ENCODE measurements around the gene BBS4.

BBS4 gene

DNA sequence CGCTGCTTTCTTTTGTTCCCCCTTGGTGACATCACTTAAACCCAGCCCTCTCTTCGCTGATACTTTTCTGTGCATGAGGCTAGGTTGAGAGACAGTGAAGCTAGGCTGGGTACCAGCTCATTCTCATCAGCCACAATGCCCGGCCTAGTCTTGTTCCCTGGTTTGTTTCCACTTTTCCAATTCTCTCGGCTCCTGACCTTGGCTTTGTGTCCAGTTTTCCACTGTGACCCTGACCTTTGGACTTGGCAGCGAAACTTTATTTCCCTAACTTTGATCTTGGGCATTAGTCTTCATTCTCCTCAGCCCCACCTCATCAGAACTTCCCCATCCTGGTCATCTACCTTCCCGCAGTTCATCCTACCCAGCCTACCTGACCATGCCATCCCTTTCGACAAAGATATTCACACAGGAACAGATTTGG lies 98.5 kb downstream of the BBS4 start (continued):
- TF ChIP-seq, protein P1, sequence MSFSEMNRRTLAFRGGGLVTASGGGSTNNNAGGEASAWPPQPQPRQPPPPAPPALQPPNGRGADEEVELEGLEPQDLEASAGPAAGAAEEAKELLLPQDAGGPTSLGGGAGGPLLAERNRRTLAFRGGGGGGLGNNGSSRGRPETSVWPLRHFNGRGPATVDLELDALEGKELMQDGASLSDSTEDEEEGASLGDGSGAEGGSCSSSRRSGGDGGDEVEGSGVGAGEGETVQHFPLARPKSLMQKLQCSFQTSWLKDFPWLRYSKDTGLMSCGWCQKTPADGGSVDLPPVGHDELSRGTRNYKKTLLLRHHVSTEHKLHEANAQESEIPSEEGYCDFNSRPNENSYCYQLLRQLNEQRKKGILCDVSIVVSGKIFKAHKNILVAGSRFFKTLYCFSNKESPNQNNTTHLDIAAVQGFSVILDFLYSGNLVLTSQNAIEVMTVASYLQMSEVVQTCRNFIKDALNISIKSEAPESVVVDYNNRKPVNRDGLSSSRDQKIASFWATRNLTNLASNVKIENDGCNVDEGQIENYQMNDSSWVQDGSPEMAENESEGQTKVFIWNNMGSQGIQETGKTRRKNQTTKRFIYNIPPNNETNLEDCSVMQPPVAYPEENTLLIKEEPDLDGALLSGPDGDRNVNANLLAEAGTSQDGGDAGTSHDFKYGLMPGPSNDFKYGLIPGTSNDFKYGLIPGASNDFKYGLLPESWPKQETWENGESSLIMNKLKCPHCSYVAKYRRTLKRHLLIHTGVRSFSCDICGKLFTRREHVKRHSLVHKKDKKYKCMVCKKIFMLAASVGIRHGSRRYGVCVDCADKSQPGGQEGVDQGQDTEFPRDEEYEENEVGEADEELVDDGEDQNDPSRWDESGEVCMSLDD (tag by site-specific recombination; IDR thresholded peaks at IDR 0.05): no peak
- TF ChIP-seq KLF8 (tag by site-specific recombination; IDR thresholded peaks at IDR 0.05) (no peak), ZNF830 (tag by site-specific recombination; IDR thresholded peaks at IDR 0.05; ENCODE audit: low read depth) (no peak), ZFP69B (tag by site-specific recombination; IDR thresholded peaks at IDR 0.05) (no peak)
- TF ChIP-seq, protein P2, sequence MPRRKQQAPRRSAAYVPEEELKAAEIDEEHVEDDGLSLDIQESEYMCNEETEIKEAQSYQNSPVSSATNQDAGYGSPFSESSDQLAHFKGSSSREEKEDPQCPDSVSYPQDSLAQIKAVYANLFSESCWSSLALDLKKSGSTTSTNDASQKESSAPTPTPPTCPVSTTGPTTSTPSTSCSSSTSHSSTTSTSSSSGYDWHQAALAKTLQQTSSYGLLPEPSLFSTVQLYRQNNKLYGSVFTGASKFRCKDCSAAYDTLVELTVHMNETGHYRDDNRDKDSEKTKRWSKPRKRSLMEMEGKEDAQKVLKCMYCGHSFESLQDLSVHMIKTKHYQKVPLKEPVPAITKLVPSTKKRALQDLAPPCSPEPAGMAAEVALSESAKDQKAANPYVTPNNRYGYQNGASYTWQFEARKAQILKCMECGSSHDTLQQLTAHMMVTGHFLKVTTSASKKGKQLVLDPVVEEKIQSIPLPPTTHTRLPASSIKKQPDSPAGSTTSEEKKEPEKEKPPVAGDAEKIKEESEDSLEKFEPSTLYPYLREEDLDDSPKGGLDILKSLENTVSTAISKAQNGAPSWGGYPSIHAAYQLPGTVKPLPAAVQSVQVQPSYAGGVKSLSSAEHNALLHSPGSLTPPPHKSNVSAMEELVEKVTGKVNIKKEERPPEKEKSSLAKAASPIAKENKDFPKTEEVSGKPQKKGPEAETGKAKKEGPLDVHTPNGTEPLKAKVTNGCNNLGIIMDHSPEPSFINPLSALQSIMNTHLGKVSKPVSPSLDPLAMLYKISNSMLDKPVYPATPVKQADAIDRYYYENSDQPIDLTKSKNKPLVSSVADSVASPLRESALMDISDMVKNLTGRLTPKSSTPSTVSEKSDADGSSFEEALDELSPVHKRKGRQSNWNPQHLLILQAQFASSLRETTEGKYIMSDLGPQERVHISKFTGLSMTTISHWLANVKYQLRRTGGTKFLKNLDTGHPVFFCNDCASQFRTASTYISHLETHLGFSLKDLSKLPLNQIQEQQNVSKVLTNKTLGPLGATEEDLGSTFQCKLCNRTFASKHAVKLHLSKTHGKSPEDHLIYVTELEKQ (tag by site-specific recombination; IDR thresholded peaks at IDR 0.05; ENCODE audit: borderline replicate concordance): peak; percentile 17; the same call in 1 of the 2 replicates

DNA sequence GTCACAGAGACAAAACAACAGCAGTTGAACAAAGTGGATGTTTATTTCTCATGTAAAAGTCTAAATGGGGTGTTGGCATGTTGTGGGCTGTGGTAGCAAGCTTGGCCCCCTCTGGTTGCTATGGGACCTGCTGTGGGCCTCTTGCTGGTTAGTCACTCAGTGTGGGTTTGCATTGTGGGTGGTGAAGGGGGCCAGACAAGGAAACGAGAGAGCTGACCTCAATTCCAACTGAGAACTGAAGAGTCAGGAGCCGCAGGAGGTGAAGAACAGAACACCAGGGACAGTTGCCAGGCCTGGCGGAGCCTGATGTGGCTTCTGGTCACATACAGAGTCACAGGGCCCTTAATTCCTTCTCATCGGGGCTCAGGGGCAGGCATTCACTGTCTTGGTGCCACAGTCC lies 99.4 kb downstream of the BBS4 start:
- POLR2A ChIA-PET: no interaction called here
- no peak overlapping the region for H3K27ac ChIP-seq (ENCODE audit: extremely low read depth, low read depth, low read length)
- H3K9me3 ChIP-seq (ENCODE audit: control insufficient read depth, insufficient read depth, low read depth, low read length): no peaks in the 10 kb centered on the region
- no peak overlapping the region for H3K4me3 ChIP-seq (ENCODE audit: low read depth, low read length)
- CTCF ChIA-PET: interaction anchor here (0.9 to 3.4 kb wide), 8 partner anchors 9 to 456 kb away, joined by 3 to 18 read pairs (median 4); no protein-coding TSS in a partner anchor
- H3K36me3 ChIP-seq (ENCODE audit: control insufficient read depth in 2 of 2, insufficient read depth in 1 of 2, low read length in 2 of 2): peaks cover 4 to 11% of the 10 kb centered on the region in 2 experiments; a peak in 1 of 3 replicates
- no peaks in the 10 kb centered on the region for H3K4me1 ChIP-seq (ENCODE audit: control insufficient read depth, insufficient read depth, low read length)
- TF ChIP-seq ZBTB21 (tag by site-specific recombination; IDR thresholded peaks at IDR 0.05) (no peak), RBAK (tag by site-specific recombination; IDR thresholded peaks at IDR 0.05) (no peak), KLF1 (tag by site-specific recombination; IDR thresholded peaks at IDR 0.05) (no peak), GLIS1 (tag by site-specific recombination; IDR thresholded peaks at IDR 0.05) (peak; percentile 30; the same call in 1 of the 2 replicates), IKZF3 (tag by site-specific recombination; IDR thresholded peaks at IDR 0.05) (no peak), ZNF266 (tag by site-specific recombination; IDR thresholded peaks at IDR 0.05; ENCODE audit: low read depth) (no peak), ZNF707 (tag by site-specific recombination; IDR thresholded peaks at IDR 0.05) (no peak), ZNF621 (tag by site-specific recombination; IDR thresholded peaks at IDR 0.05) (no peak), ZNF23 (tag by site-specific recombination; IDR thresholded peaks at IDR 0.05; ENCODE audit: borderline replicate concordance) (no peak), ZNF785 (tag by site-specific recombination; IDR thresholded peaks at IDR 0.05) (no peak), ZNF423 (tag by site-specific recombination; IDR thresholded peaks at IDR 0.05) (no peak), ZNF473 (tag by site-specific recombination; IDR thresholded peaks at IDR 0.05) (no peak), ZNF184 (tag by site-specific recombination; IDR thresholded peaks at IDR 0.05) (no peak), ZIC2 (tag by site-specific recombination; IDR thresholded peaks at IDR 0.05) (peak; percentile 100), ZFHX2 (tag by site-specific recombination; conservative IDR thresholded peaks at IDR 0.05) (peak; percentile 95), KLF7 (tag by site-specific recombination; IDR thresholded peaks at IDR 0.05; ENCODE audit: borderline replicate concordance) (no peak), ZNF585B (tag by site-specific recombination; IDR thresholded peaks at IDR 0.05) (no peak)
- TF ChIP-seq, protein P3, sequence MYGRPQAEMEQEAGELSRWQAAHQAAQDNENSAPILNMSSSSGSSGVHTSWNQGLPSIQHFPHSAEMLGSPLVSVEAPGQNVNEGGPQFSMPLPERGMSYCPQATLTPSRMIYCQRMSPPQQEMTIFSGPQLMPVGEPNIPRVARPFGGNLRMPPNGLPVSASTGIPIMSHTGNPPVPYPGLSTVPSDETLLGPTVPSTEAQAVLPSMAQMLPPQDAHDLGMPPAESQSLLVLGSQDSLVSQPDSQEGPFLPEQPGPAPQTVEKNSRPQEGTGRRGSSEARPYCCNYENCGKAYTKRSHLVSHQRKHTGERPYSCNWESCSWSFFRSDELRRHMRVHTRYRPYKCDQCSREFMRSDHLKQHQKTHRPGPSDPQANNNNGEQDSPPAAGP (tag by site-specific recombination; IDR thresholded peaks at IDR 0.05): no peak
- TF ChIP-seq, protein P4, sequence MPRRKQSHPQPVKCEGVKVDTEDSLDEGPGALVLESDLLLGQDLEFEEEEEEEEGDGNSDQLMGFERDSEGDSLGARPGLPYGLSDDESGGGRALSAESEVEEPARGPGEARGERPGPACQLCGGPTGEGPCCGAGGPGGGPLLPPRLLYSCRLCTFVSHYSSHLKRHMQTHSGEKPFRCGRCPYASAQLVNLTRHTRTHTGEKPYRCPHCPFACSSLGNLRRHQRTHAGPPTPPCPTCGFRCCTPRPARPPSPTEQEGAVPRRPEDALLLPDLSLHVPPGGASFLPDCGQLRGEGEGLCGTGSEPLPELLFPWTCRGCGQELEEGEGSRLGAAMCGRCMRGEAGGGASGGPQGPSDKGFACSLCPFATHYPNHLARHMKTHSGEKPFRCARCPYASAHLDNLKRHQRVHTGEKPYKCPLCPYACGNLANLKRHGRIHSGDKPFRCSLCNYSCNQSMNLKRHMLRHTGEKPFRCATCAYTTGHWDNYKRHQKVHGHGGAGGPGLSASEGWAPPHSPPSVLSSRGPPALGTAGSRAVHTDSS (tag by site-specific recombination; IDR thresholded peaks at IDR 0.05): no peak
- TF ChIP-seq, protein P5, sequence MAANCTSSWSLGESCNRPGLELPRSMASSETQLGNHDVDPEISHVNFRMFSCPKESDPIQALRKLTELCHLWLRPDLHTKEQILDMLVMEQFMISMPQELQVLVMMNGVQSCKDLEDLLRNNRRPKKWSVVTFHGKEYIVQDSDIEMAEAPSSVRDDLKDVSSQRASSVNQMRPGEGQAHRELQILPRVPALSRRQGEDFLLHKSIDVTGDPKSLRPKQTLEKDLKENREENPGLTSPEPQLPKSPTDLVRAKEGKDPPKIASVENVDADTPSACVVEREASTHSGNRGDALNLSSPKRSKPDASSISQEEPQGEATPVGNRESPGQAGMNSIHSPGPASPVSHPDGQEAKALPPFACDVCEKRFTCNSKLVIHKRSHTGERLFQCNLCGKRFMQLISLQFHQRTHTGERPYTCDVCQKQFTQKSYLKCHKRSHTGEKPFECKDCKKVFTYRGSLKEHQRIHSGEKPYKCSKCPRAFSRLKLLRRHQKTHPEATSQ (tag by site-specific recombination; IDR thresholded peaks at IDR 0.05): no peak
- TF ChIP-seq, protein P6, sequence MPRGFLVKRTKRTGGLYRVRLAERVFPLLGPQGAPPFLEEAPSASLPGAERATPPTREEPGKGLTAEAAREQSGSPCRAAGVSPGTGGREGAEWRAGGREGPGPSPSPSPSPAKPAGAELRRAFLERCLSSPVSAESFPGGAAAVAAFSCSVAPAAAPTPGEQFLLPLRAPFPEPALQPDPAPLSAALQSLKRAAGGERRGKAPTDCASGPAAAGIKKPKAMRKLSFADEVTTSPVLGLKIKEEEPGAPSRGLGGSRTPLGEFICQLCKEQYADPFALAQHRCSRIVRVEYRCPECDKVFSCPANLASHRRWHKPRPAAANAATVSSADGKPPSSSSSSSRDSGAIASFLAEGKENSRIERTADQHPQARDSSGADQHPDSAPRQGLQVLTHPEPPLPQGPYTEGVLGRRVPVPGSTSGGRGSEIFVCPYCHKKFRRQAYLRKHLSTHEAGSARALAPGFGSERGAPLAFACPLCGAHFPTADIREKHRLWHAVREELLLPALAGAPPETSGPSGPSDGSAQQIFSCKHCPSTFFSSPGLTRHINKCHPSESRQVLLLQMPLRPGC (tag by site-specific recombination; IDR thresholded peaks at IDR 0.05): no peak
